ENCODE measurements around the gene RASSF8. TPM values are rescaled to one million over a fixed set of nuclear protein-coding genes. Genes with fewer than 3 reads are reported as not detected.

RASSF8 gene
- total RNA-seq, 6 donors from 2014 or later, result 23.0 to 78.5 (median 60.7) TPM

DNA sequence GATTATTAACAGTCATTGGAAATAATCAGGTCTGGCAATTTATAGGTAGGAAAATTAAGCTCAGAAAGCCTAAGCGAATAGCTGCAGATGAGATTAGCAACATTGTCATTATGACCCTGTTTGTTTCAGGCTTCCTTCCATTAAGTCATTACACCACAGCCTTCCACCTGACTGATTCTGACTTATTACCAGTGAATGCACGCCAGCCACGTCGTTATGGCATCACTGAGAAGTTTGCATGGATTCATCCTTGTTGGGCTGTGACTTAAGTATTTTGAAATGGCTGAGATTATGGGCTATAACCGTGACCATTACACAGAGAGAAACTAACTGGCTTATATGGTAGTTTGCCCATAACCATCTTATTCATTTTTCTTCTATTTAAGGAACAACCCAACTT lies 18.6 kb downstream of the RASSF8 start:
- peaks cover 23 to 44% (median 38%) of the 10 kb centered on the region in 4 donors for H3K4me1 ChIP-seq
- no peaks in the 10 kb centered on the region for H3K36me3 ChIP-seq
- H3K27ac ChIP-seq, result peak overlapping the region in 2 of 4 donors; percentile 60 to 73
- WGBS, 2 donors, result 91 to 94% methylated on average over 5 of the region's 5 CpGs
- H3K27me3 ChIP-seq, result no peaks in the 10 kb centered on the region
- H3K4me3 ChIP-seq, result no peak overlapping the region
- TF ChIP-seq POLR2A (IDR thresholded peaks at IDR 0.05) (no peak), POLR2AphosphoS5 (IDR thresholded peaks at IDR 0.05) (no peak), EP300 (IDR thresholded peaks at IDR 0.05) (no peak)
- TF ChIP-seq, protein P1, sequence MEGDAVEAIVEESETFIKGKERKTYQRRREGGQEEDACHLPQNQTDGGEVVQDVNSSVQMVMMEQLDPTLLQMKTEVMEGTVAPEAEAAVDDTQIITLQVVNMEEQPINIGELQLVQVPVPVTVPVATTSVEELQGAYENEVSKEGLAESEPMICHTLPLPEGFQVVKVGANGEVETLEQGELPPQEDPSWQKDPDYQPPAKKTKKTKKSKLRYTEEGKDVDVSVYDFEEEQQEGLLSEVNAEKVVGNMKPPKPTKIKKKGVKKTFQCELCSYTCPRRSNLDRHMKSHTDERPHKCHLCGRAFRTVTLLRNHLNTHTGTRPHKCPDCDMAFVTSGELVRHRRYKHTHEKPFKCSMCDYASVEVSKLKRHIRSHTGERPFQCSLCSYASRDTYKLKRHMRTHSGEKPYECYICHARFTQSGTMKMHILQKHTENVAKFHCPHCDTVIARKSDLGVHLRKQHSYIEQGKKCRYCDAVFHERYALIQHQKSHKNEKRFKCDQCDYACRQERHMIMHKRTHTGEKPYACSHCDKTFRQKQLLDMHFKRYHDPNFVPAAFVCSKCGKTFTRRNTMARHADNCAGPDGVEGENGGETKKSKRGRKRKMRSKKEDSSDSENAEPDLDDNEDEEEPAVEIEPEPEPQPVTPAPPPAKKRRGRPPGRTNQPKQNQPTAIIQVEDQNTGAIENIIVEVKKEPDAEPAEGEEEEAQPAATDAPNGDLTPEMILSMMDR (IDR thresholded peaks at IDR 0.05), result no peak
- no peaks in the 10 kb centered on the region for H3K9me3 ChIP-seq
- ATAC-seq (ENCODE audit: low FRiP score in 2 of 2) (peak in 1 of 2 donors; percentile 34), DNase-seq (no peak)

DNA sequence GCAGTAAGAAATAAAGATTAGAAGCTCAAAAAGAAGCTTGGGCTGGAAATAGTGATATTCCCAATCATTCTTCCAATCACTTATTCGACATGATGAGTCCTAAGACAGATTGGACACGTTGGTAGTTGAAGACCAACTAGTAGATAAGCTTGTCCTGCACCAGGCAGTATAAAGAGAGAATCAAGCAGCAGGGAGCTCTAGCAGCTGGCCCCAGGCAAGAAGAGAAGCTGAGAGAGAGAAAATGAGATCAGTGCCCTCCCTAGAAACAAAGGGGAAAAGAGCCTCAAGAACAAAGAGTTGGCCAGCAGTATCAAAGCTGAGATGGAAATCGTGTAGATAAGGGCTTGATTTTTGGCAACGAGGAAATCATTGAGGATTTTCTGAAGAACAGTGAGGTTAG lies 20.6 kb downstream of the RASSF8 start:
- Histone ChIP-seq H3K4me1 (peaks cover 19 to 44% (median 36%) of the 10 kb centered on the region in 4 donors), H3K9me3 (no peaks in the 10 kb centered on the region), H3K27me3 (no peaks in the 10 kb centered on the region), H3K4me3 (no peak overlapping the region), H3K36me3 (no peaks in the 10 kb centered on the region), H3K27ac (peak overlapping the region in 1 of 4 donors; percentile 14)
- no peak for TF ChIP-seq POLR2A (IDR thresholded peaks at IDR 0.05)
- TF ChIP-seq POLR2AphosphoS5 (IDR thresholded peaks at IDR 0.05), result no peak
- TF ChIP-seq, protein P1 (IDR thresholded peaks at IDR 0.05), result no peak
- no peak for TF ChIP-seq EP300 (IDR thresholded peaks at IDR 0.05)
- ATAC-seq (ENCODE audit: low FRiP score in 2 of 2) (no peak), DNase-seq (no peak)
- 52 to 56% methylated on average over 4 of the region's 4 CpGs for WGBS, 2 donors

DNA sequence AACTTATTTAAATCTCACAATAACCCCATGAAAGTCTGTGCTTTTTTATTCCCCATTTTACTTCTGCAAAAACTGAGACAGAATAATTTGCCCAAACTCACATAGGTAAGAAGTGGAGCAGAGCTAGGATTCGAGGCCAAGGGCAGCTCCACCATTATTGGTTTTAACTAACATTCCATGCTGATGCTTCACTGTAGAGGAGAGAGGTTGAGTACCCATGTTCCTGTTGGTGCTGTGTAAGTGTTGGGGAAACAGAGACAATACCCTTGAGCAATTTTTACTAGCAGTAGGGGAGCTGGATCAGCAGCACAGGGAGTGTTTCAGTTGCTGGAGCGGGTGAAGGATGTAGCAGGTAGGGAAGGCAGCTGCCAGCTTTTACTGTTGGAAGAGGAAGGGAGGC lies 21.1 kb downstream of the RASSF8 start:
- 67 to 76% methylated on average over 2 of the region's 2 CpGs for WGBS, 2 donors
- no peaks in the 10 kb centered on the region for H3K36me3 ChIP-seq
- H3K4me3 ChIP-seq, result no peak overlapping the region
- DNase-seq (peak in 1 of 2 donors; percentile 42), ATAC-seq (ENCODE audit: low FRiP score in 2 of 2) (peak in 1 of 2 donors; percentile 58)
- peaks cover 19 to 43% (median 33%) of the 10 kb centered on the region in 4 donors for H3K4me1 ChIP-seq
- peak in 1 of 2 donors; percentile 26 for TF ChIP-seq POLR2AphosphoS5 (IDR thresholded peaks at IDR 0.05)
- peak in 1 of 4 donors; percentile 11 for TF ChIP-seq POLR2A (IDR thresholded peaks at IDR 0.05)
- TF ChIP-seq EP300 (IDR thresholded peaks at IDR 0.05), result no peak
- H3K9me3 ChIP-seq, result no peaks in the 10 kb centered on the region
- H3K27me3 ChIP-seq, result no peaks in the 10 kb centered on the region
- peak overlapping the region in 1 of 4 donors; percentile 9 for H3K27ac ChIP-seq

DNA sequence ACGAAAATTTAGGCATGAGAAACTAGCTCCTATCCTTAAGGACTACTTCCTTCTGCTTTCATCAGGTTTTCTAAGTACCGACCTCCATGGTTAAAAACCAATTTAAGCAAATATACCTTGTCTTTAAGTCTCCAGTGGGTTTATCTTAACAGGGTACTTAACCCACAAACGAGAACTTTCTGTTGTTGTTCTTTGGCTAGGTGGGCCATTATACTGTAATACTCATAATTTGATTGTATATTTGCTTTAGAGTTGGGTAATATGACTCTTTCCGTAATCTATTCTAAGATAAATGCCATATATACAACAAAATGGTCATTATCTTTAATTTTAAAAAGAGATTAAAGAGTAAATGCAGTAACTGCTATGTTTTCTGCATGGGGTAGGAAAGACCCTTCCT lies 21.6 kb downstream of the RASSF8 start:
- TF ChIP-seq EP300 (IDR thresholded peaks at IDR 0.05), result no peak
- no peak for TF ChIP-seq POLR2AphosphoS5 (IDR thresholded peaks at IDR 0.05)
- TF ChIP-seq, protein P1 (IDR thresholded peaks at IDR 0.05), result no peak
- no peak for TF ChIP-seq POLR2A (IDR thresholded peaks at IDR 0.05)
- no peaks in the 10 kb centered on the region for H3K9me3 ChIP-seq
- peaks cover 19 to 43% (median 29%) of the 10 kb centered on the region in 4 donors for H3K4me1 ChIP-seq
- DNase-seq (no peak), ATAC-seq (ENCODE audit: low FRiP score in 2 of 2) (no peak)
- WGBS, 2 donors, result 67 to 74% methylated on average over 4 of the region's 4 CpGs
- peak overlapping the region in 1 of 4 donors; percentile 9 for H3K27ac ChIP-seq
- H3K36me3 ChIP-seq, result no peaks in the 10 kb centered on the region
- no peaks in the 10 kb centered on the region for H3K27me3 ChIP-seq
- no peak overlapping the region for H3K4me3 ChIP-seq

DNA sequence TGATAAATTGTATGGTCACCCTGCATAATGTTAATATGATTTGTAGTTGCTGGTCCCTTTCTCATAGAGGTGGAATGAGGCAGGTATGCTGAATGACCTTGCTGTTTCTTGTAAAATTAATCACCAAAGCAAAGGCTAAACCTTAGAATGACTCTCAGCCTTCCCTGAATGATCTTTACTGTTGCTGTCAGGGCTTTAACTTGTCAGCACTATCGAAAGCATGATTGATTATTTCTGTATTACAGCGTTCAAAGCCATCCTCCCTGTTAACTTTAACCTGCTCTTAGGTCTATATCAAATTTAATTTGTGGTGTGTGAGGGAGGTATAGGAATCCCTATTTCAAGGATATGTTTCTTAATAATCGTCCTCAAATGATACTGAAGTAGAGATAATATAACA lies 23.1 kb downstream of the RASSF8 start:
- no peak for ATAC-seq (ENCODE audit: low FRiP score in 2 of 2)
- WGBS, 2 donors, result 80 to 87% methylated on average over 3 of the region's 3 CpGs
- Histone ChIP-seq H3K36me3 (no peaks in the 10 kb centered on the region), H3K27ac (no peak overlapping the region), H3K27me3 (no peaks in the 10 kb centered on the region), H3K9me3 (no peaks in the 10 kb centered on the region), H3K4me1 (peaks cover 16 to 41% (median 33%) of the 10 kb centered on the region in 4 donors), H3K4me3 (no peak overlapping the region)
- no peak for DNase-seq
- TF ChIP-seq POLR2A (IDR thresholded peaks at IDR 0.05), result no peak
- TF ChIP-seq EP300 (IDR thresholded peaks at IDR 0.05), result no peak
- TF ChIP-seq POLR2AphosphoS5 (IDR thresholded peaks at IDR 0.05), result no peak
- TF ChIP-seq, protein P1 (IDR thresholded peaks at IDR 0.05), result no peak
